ENCODE results near the gene CCDC195.

Gene CCDC195

DNA sequence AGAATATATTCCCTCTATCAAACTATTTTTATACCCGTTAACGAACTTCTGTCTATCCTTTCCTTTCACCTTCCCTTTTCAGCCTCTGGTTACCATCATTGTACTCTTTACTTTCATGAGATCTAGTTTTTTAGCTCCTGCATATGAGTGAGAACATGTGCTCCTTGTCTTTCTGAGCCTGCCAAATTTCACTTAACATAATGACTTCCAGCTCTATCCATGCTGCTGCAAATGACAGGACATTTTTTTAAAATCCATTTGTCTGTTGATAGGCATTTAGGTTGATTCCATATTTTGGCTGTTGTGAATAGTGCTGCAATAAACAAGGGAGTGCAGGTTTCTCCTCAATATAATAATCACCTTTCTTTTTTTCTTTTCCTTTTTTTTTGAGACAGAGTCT, 8.2 kb upstream of the CCDC195 start:
- H3K4me1 ChIP-seq, result no peaks in the 10 kb centered on the region
- H3K27me3 ChIP-seq, result no peaks in the 10 kb centered on the region
- no peak for DNase-seq
- TF ChIP-seq, protein P1, sequence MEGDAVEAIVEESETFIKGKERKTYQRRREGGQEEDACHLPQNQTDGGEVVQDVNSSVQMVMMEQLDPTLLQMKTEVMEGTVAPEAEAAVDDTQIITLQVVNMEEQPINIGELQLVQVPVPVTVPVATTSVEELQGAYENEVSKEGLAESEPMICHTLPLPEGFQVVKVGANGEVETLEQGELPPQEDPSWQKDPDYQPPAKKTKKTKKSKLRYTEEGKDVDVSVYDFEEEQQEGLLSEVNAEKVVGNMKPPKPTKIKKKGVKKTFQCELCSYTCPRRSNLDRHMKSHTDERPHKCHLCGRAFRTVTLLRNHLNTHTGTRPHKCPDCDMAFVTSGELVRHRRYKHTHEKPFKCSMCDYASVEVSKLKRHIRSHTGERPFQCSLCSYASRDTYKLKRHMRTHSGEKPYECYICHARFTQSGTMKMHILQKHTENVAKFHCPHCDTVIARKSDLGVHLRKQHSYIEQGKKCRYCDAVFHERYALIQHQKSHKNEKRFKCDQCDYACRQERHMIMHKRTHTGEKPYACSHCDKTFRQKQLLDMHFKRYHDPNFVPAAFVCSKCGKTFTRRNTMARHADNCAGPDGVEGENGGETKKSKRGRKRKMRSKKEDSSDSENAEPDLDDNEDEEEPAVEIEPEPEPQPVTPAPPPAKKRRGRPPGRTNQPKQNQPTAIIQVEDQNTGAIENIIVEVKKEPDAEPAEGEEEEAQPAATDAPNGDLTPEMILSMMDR (IDR thresholded peaks at IDR 0.05; ENCODE audit: low read depth, low read length), result no peak
- H3K36me3 ChIP-seq, result no peaks in the 10 kb centered on the region
- no peak overlapping the region for H3K4me3 ChIP-seq (ENCODE audit: low read depth, low read length)
- H3K9me3 ChIP-seq, result no peaks in the 10 kb centered on the region

DNA sequence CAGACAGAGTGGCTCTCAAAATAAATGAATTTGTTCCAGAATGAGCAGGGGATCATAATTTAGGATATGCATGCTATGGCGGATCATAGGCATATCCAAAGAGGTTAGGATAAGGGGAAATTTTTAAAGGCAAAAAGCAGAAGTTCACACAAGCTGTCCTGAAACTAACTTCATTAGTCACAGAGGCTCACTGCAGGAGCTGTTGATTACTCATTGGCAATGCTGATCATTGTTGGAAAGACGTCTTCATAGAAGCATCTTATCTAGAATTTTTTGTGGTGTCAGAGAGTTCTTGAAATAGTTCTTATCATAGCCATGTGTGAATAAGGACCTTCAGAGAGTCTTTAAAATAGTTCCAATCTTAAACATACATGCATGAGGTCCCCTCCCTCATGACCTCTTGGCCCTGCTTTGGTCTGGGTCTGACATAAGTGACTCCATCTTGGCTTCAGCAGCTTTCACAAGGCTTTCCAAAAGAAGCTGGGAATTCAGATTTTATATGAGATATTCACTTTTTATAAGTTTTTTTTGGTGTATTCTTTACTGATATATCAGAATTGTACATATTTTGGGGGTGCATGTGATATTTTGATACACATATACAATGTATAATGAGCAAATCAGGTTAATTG, 7.5 kb upstream of the CCDC195 start:
- TF ChIP-seq, protein P1 (IDR thresholded peaks at IDR 0.05; ENCODE audit: low read depth, low read length), result no peak
- H3K4me3 ChIP-seq (ENCODE audit: low read depth, low read length), result no peak overlapping the region
- no peaks in the 10 kb centered on the region for H3K9me3 ChIP-seq
- no peaks in the 10 kb centered on the region for H3K4me1 ChIP-seq
- DNase-seq, result no peak
- H3K27me3 ChIP-seq, result no peaks in the 10 kb centered on the region
- no peaks in the 10 kb centered on the region for H3K36me3 ChIP-seq

DNA sequence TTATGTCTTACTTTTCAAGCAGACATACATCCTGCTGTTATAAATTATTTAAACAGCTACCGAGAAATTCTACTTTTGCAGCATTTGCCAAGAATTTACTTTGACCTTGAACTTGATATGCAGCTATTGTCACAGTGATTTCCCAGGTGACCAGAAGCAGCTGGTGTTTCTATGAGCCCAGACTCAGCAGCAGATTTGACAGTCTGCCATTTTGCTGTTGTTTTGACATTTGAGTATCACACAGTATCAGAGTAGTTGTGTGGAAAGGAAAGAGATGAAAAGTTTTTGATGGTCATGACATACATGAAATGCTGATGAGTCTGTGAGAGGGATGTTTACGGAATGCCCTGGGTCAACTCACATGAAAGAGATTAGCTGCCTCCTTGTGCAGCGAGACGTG, 6.6 kb upstream of the CCDC195 start:
- no peak for DNase-seq
- Histone ChIP-seq H3K4me1 (no peaks in the 10 kb centered on the region), H3K9me3 (no peaks in the 10 kb centered on the region)

DNA sequence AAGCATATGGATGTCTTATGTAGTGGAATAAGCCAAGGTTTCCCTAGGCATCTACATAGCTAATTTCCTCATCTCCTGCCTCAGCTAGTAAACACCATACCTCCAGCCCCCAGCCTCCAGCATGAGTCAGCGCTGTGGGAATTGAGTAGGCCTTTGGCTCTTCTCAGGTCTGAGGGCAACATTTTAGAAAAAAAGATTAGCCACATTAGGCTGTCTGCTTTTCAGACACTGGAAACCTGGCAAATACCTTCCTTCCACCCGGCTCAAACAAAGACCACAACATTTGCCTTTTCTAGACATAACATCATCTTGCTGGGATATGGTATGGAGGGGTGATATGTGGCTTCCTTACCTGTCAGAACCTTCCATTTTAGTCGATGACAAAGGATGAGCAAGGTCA, 6.1 kb upstream of the CCDC195 start:
- no peaks in the 10 kb centered on the region for H3K9me3 ChIP-seq
- TF ChIP-seq, protein P1 (IDR thresholded peaks at IDR 0.05; ENCODE audit: low read depth, low read length), result no peak
- H3K36me3 ChIP-seq, result no peaks in the 10 kb centered on the region
- H3K4me3 ChIP-seq (ENCODE audit: low read depth, low read length), result no peak overlapping the region
- H3K27me3 ChIP-seq, result no peaks in the 10 kb centered on the region
- no peaks in the 10 kb centered on the region for H3K4me1 ChIP-seq
- no peak for DNase-seq

More for the DNA sequence above, 6.6 kb upstream of the CCDC195 start:
- TF ChIP-seq, protein P1 (IDR thresholded peaks at IDR 0.05; ENCODE audit: low read depth, low read length), result no peak
- H3K27me3 ChIP-seq, result no peaks in the 10 kb centered on the region
- H3K4me3 ChIP-seq (ENCODE audit: low read depth, low read length), result no peak overlapping the region
- no peaks in the 10 kb centered on the region for H3K36me3 ChIP-seq

DNA sequence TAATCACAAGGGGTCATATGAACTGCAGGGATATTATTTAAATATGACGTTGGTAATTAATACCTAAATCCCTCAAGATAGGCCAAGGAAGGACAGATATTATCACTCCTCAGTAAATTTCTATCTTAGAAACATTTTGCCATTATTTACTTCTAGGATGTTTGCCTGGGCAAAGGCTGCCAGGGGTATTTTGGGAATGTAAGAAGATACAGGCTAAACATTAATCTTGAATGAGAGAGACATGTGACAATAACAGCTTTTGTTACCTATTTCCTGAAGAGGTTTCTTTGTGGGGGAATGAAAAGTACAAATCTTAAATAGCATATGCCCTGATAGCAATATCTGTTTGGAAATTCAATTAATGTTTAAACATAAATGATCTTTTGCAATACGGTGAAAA, 756 bp upstream of the CCDC195 start:
- TF ChIP-seq, protein P1 (IDR thresholded peaks at IDR 0.05; ENCODE audit: low read depth, low read length), result no peak

DNA sequence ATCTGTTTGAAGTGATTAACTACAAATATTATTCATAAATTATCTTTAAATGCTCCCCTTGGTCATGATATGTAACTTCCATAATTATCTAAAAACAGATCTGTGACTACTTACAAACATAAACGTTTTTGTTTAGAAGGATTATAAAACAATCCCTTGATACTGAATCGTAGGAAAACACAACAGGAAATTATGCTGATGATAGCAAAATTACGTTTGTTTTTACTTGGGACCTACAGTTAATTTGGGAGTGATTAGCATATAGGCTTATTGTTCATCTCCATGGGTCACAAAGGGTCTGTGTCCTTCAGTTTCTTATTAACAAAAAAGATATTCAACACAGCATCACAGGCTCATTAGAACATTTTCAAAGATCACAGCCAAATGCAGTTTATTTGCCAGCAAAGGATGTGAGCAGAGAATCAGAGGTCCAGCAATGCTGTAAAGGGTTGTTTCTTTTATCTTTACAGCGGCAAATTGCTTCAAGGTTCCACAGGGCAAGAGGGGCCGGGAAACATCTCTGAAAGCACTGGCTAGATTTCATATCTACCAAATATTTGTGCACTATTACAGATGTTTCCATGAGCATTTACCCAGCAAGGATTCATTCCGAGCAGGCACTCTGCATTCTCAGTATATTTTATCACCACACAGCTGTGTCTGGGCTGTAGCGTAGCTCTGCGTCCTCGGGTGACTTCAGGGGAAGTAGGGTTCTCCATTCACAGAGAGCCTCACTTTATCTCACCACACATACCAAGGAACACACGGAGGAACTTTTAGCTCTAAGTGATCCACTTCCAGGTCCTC, 4.1 kb downstream of the CCDC195 start:
- Histone ChIP-seq H3K27me3 (no peaks in the 10 kb centered on the region; the same call in 1 of the 2 replicates), H3K36me3 (no peaks in the 10 kb centered on the region), H3K4me1 (no peaks in the 10 kb centered on the region), H3K9me3 (no peaks in the 10 kb centered on the region), H3K4me3 (ENCODE audit: low read depth, low read length) (no peak overlapping the region)
- DNase-seq, result no peak
- TF ChIP-seq, protein P1 (IDR thresholded peaks at IDR 0.05; ENCODE audit: low read depth, low read length), result no peak

More for the DNA sequence above, 756 bp upstream of the CCDC195 start:
- no peak overlapping the region for H3K4me3 ChIP-seq (ENCODE audit: low read depth, low read length)
- H3K36me3 ChIP-seq, result no peaks in the 10 kb centered on the region
- H3K9me3 ChIP-seq, result no peaks in the 10 kb centered on the region
- H3K4me1 ChIP-seq, result no peaks in the 10 kb centered on the region
- DNase-seq, result no peak
- no peaks in the 10 kb centered on the region for H3K27me3 ChIP-seq
